GM12864 (cell line): Measurements from ENCODE around the gene AHNAK2.

Experiments used
- DNase-seq: peaks from one replicate; pipeline ENCODE4 v3.0.0-alpha.2; 2011; ENCODE audit warnings: low read depth
- H3K4me3 ChIP-seq: 2 replicates; pipeline ENCODE4 v1.5.1; 2011; ENCODE audit warnings: mild to moderate bottlenecking, low read depth, low read length, control low read depth
- CTCF ChIP-seq: IDR thresholded peaks from 2 replicates; pipeline ENCODE4 v1.5.1; 2011; ENCODE audit warnings: low read depth, mild to moderate bottlenecking, moderate library complexity, low read length, control low read depth, inconsistent platforms; ENCODE audit errors: missing control alignments

The AHNAK2 gene

GRCh38 chr14:104967386-104968152 lies 10.6 kb downstream of the AHNAK2 start:
- TF ChIP-seq CTCF: no peak
- no peak overlapping the region for H3K4me3 ChIP-seq
- DNase-seq: no peak

GRCh38 chr14:104966981-104967385 lies 11.2 kb downstream of the AHNAK2 start:
- DNase-seq: no peak
- H3K4me3 ChIP-seq: no peak overlapping the region
- no peak for TF ChIP-seq CTCF

DNA sequence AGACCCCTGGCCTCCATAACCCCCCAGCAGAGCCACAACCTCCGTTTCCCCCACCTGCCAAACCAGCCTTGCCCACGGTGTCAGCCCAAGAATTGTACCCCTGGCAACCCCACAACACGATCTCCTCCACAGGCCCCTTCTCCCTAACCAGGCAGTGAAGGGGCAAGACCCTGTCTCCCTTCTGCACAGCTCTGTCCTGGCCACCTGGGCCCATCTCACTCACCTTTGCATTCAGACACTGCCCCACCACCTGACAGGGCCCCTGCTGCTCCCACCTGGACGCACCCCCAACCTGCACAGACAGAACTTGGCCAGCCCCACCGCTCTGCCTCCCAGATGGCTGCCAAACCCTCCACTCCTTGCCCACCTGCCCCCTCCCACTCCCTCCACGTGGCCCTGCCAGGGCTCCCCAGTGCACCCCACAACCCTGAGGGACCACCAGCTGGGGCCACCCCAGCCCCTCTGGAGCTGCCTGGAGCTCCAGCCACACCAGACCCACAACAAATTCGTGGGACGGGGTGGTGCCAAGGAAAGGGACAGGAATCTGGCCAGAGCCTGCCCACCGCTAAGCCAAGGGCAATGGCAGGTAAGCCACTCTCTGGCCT lies 11.8 kb downstream of the AHNAK2 start:
- TF ChIP-seq CTCF: no peak
- no peak for DNase-seq
- H3K4me3 ChIP-seq: no peak overlapping the region

- TF ChIP-seq CTCF: no peak
- no peak for DNase-seq
- no peak overlapping the region for H3K4me3 ChIP-seq
These were observed 12.5 kb downstream of the AHNAK2 start for GRCh38 chr14:104965561-104966231.

DNA sequence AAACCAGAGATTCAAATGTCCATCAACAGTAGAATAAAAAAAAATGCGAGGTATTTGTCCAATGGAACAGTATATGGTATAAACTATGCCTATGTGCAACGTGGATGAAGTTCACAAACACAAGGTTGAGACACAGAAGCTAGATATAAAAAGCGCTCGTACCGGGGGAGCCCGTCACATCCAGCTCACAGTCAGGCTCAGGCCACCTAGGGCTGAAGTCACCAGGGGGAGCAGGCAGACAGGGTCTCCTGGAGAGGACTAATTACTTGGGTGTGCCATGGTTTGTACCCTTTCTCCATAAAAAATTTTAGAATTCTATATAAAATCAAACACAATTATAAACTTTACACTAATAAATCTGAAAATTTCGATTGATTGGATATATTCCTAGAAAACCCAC lies 13.6 kb downstream of the AHNAK2 start:
- TF ChIP-seq CTCF: no peak
- no peak overlapping the region for H3K4me3 ChIP-seq
- DNase-seq: no peak

DNA sequence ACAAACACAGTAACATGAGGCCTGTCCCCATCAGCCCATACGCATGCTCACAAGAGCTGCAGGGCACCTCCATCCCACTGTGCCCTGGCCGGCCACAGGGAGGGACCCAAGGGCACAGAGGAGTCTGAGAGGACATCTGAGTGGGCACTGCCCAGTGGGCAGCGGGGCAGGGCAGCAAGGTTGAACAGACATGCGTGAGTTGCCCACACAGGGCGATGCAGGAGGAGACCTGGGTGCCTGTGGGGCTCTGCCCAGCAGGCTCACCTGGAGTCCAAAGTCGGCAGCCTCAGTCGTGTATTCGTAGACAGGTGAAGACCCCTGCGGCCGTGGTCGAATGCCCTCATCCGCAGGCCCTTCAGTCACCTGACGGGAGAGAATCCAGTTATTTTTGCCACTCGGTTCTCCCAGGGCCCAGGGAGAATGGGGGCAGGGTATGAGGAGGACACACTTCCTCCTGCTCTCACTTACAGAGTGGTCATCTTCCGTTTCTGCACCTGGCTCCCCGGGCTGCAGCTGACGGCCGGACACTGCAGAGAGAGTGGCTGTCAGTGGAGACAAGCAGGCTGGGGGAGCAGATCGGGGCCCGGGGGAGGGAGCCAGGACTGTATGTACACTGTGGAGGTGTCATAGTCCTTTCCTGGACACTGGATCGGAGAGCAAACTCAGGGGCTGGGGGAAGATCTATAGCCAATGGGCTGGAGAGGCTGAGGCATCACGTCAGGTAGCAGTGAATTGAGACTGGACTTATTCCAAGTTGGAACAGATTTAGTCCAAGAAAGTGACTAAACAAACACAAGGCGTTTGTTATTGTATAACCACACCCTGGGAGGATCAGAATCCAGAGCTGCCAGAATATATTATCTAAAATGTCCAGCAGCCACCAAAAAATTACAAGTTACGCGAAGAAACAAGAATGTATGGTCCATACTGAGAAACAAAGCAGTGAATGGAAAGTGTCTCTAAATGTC lies 20.7 kb downstream of the AHNAK2 start:
- no peak for TF ChIP-seq CTCF
- H3K4me3 ChIP-seq: no peak overlapping the region
- DNase-seq: no peak
